Islet precursor cell (in vitro differentiated cells): ENCODE measurements around the gene SLC39A11.

Experiments used
- DNase-seq: peaks from one replicate; pipeline ENCODE4 v3.0.0-alpha.2; 2018

SLC39A11 gene

GRCh38 chr17:72603420-72604242 lies 488.9 kb downstream of the SLC39A11 start:
- DNase-seq: no peak

GRCh38 chr17:72602517-72603419 lies 489.7 kb downstream of the SLC39A11 start:
- DNase-seq: peak; percentile 71

- no peak for DNase-seq
Measured at GRCh38 chr17:72600934-72601333, 491.6 kb downstream of the SLC39A11 start.

- DNase-seq: no peak
Measured at GRCh38 chr17:72599891-72600290, 492.6 kb downstream of the SLC39A11 start.

- DNase-seq: no peak
Measured at GRCh38 chr17:72598695-72599094, 493.8 kb downstream of the SLC39A11 start.

GRCh38 chr17:72597354-72598087 lies 495.0 kb downstream of the SLC39A11 start:
- DNase-seq: no peak
